HG03108 (cell line): ENCODE measurements around the gene ITGB5.

ENCODE experiments used
- ATAC-seq: cut with Tn5 transposase; IDR thresholded peaks from one replicate; pipeline ENCODE4 v1.9.1; 2021; ENCODE audit warnings: moderate library complexity; ENCODE audit not compliant: unreplicated experiment

ITGB5 gene

DNA sequence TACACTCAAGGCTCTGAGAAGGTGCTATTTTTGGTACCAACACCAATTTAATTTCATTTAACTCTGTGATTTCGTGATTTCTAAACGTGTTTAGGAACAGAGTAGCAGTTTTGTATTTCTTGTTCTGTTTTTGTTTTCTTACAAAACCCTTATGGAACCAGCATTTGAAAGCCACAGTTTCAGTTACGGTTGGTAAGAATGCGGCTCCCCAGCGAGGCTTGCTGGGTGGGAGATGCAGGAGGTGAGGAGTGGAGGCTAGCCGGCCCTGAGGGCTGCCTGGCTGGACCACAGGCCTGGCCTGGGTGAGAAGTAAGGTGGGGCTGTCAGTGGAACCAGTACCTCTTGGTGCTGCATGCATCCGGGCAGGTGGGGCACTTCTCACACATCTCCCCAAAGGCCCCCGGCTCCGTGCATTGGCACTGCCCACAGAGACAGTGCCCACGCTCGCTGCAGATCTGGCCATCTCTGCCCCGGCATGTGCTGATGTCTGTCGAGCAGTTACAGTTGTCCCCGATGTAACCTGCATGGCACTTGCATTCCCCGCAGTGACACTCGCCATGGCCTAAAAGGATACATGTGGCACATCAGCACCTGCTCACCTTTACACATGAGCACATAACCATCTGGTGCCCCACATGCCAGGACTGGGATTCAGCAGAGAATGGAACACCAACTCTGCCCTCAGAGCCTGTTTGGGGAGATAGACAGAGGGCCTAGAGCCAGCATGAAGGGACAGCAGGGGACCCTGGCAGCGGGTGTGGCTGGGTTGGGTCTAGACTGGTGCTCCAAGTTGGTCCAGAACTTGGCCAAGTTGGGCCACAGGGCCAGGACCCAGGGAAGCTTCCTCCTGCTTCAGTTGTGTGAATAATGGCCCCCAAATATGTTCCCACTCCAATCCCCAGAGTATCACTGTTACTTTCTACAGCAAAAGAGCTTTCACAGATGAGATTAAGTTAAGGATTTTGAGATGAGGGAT, 113.5 kb downstream of the ITGB5 start:
- ATAC-seq: no peak

DNA sequence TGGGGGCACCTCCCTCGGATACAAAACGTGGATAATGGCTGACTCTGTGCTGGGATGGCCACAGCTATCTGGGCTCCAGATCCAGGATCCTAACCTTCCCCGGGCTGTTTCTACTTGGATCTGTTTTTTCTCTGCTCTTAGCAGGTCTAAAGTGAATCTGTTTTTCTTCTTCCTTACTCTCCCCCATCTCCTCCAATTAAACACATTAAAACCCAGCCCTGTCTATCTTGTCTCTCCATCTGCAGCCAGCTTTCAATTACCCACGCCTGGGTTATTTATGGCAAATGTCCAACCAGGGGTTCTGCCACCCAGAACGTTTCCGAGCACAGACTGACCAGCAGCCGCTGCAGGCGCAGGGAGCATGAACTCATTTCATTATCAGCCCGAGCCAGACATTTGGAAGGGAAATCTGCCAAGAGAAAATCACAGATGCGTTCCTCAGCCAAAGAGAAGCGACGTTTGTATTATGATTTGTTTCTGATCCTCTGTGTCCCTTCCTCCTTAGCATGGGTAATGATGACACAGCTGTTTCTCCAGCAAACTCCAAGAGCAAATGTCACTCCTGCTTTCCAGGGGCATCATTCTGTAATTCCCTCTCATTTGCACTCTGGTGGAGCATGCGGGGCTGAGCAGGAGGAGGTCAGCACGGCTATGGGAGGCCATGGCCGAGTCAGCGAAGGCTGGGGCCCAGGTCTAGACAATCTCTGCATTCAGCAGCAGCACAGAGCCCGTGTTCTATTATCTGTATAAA, 114.9 kb downstream of the ITGB5 start:
- ATAC-seq: no peak

DNA sequence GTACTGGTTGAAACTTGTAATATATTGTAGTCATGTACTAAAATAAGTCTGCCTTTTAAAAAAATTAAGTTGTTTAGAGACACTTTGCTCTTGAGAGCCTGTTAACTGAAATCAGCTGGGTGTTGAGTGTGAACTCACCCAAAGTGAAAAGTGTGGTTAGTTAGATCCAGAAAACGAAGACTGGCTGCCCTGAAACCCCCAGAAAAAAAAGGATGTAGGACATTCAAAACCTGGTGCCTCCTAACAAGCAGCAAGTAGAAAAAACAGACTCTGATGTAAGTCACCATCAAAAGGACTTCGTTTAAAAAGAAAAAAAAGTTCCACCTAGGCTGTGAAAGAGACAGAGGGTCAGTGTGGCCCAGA, 116.1 kb downstream of the ITGB5 start:
- ATAC-seq: no peak

DNA sequence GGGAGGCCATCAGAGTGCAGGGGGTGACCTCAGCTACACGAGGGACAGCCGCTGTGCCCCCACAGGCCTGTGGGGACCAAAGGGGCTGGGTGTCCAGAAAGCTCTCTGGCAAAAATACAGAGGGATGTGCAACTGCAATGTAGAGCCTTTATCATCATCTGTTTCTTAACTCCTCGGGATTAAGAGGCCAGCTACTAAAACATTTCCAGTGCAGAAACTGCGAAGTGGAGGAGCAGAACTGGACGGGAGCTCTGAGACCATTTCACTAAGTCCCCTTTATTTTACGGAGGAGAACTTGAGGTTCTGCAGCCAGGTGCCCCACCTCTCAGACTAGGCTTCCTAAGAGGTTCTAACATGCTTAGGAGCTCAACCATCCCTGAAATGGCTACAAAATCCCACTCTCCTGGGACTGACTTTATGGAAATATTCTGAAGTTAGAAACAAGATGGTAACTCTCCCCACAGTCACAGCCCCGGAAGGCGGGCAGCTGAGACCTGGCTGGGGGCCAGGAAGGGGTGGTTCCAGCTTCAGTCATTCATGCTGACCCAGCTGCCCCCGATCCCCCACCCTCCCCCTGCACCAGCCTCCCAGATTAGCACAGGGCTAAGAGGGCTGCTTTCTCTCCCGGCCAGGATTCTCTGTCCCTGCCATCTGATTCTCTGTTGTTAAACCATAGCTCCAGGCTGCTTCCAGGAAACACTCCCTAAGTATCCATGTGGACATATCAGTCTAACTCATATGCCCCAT, 116.7 kb downstream of the ITGB5 start:
- ATAC-seq: no peak

DNA sequence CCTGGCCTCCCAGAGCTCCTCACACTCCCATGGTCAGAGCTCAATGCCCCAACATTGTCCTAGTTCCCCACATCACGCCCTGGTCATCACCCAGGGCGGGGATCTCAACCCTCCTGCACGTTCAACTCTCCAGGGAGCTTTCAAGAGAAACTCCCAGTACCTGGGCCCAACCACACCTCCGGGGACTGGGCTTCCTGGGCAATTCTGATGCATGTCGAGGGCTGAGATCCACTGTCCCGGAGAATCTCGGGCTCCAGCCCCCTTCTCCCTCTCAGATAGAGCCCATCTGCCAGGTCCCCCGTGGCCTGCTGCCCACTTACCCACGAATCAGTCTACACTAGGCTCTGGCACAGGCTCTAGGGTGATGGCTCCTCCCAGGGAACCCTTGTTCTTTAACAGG, 117.7 kb downstream of the ITGB5 start:
- ATAC-seq: no peak

DNA sequence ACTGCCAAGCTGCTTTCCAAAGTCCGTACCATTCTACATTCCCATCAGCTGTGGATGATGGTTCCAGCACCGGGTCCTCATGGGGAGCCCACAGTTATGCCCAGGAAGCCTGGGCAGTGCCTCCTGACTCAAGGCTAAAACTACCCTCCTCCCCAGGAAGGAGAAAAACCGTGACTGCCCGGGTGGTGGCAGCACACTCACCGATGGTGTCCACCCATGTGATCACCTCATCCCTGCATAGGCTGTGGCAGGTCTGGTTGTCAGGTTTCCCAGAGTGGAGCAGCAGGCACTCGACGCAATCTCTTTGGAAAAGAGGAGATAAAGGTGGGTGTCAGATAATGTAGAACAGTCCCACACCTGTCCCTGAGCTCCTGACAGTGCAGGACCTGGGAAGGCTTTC, 118.4 kb downstream of the ITGB5 start:
- peak; percentile 58 for ATAC-seq

DNA sequence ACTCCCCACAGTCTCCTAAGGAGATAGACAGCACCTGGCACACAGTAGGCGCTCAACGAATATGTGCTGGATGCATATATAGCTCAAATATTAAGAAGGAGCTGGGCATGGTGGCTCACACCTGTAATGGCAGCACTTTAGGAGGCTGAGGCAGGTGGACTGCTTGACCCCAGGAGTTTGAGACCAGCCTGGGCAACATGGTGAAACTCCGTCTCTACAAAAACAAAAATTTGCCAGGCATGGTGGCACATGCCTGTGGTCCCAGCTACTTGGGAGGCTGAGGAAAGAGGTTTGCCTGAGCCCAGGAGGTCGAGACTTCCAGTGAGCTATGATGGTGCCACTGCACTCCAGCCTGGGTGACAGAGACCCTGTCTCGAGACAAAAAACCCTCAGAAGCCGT, 119.5 kb downstream of the ITGB5 start:
- no peak for ATAC-seq

DNA sequence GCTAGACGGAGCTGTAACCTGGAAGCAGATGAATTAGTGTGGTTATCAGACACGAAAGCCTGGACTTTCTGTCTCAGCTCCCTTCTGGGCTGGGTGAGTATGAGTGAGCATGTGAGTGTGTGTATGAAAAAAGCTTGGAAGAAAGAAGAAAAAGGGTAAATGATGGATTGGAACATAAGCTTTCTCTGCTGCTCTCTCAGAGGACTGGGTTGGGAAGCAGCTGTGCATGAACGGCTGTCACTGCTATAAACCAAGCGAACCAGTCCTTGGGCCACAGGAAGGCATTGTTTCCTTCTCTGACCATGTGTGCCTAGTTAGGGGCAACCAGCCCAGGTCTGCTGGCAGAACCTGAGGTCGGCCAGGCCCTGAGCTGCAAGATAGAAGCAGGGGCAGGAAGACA, 119.9 kb downstream of the ITGB5 start:
- no peak for ATAC-seq

DNA sequence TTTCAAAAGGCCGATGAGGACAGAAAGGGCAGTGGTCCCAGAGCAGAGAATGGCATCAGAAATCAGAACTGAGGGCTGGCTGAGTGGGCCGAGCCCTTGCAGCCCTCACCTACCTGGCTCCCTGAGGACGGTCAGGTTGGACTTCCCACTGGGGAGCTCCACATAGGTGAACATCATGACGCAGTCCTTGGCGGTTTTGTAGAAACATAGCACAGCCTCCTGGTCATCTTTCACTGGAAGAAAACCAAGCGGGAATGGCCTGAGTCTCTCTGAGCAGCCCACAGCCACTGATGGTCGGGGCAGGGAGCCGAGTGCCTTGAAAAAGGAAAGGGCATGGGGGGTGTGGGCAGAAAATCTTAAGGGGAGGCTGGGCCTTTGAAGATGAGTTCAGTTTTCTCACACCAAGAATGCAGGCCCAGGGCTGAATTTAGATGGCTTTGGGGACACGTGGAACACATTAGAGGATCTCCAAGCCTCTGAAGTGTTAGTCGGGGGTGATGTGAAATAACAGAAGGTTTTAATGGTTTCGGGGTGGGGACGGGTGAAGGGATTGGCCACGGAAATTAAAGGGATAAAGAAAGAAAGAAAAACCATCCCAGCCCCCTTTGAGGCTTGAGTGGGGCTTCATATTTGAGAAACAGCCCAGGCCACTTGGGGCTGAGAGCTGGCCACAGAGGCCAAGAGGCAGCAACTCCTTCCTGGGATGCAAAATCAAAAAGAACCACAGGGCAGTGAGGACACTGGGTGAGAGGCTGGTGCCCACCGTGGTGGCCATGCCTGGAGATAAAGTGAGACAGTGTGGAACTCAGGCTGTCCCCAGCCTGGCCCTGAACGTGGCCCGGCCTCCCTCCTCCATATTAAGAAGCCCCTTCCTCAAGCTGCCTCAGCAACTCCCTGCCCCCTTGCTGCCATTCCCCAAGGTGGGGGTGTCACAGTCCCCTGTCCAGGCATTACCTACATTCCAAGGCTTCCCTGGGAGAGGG, 120.8 kb downstream of the ITGB5 start:
- ATAC-seq: no peak

DNA sequence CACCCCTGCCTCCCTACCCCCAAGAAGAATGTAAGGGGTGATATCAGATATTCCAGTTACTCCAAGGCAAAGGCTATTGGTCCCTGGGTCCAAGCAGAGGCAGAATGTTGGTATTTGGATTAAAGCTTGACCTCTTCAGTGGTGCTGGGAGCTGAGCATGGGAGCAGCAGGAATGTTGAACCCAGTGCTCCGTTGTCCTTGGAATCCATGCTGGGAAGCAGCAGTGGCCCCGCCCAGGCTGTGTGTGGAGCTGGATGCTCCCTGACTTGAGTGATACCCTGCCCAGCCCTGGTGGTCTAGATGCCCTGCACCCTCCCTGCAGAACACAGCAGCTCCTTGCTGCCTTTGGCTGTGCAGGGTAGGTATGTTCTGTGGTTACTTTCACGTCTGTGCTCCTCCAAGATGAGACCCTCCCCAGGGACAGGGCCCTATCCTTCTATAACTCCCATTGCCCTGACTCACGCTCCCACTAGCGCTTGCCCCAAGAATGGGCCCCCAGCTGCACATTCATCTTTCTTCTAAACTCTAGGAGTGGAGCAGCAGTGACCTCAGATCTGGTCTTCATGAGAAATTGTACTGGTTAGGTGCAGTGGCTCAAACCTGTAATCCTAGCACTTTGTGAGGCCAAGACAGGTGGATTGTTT, 121.8 kb downstream of the ITGB5 start:
- no peak for ATAC-seq

DNA sequence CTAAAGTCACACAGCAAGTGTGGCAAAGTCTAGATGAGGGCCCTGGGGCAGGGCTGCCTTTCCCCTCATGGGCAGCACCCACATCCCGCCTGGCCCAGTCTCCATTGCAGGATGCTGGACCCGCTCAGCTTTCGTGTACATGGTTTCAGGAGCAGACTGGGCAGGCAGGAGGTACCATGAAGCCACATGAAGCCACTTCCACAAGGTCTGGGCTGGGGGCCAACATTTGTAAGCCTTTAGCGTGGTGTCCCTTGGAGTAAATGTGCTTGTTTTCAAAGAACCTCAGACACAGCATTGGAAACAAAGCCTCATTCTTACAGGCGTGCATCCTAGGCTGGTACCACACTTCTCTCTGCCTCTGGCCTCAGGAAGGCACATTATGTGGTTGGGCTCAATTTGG, 122.4 kb downstream of the ITGB5 start:
- ATAC-seq: no peak

DNA sequence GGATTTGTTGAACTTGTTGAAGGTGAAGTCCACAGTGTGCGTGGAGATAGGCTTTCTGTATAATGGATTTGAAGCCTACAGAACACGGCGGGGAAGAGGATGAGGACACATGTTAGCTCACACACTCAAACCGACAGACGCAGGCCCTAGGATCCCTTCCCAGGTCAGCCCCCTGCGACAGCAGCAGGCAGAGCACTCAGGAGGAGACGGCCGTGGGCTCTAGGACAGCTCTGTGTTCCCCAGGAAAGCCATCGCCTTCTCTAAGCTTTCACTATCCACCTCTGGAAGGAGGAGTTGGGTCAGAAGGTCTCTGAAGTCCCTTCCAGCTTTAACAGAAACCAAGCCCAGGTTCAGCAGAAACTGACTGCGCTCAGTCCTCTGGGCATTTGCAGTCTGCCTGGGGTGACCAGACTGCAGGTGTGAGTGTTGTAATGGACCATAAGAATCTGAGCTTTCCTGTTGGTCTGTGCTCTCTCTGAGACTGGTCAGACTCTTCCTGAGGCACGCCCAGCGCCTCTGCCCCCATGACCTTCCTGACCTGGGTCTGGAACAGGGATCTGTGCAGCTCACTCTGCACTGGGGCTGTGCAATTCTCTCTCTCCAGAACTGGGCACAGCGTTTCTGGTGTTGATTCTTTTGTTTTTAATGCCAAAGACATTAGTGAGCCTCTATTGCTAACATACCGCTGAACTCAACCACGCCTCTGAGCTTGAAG, 123.4 kb downstream of the ITGB5 start:
- no peak for ATAC-seq

DNA sequence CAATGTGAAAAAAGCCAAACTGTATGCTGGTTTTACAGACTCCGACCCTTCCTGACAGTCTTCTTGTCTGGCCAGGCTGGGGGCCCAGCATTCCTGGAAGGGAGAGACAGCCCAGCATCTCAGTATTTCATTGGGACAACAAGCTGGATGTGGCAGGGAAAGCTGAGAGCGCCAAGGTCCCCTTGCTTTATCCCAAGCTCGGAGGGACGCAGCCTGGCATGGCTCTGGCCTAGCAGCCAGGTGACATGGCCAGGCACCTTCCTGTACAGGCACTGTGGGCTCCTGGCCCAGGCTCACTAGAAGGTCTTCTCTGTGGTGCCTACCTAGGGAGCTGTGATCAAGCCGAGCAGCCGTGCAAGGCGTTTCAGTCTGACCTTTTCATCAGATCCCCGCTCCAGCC, 124.0 kb downstream of the ITGB5 start:
- ATAC-seq: no peak

DNA sequence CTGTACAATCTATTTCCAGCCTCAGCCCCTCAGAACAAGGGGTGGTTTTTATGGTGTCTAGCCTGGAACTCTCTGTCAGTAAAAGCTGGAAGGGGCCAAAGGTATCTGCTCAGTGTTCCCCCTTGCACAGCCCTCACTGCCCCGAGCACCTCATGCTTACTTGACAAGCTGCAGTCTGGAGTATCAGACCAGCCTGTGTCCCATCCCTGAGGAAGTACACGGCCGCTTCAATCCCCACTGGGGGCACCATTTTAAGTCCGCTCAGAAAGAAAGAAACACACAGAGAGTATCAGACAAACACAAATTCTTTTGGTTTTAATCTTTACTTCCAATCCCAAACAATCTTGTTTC, 124.5 kb downstream of the ITGB5 start:
- no peak for ATAC-seq

DNA sequence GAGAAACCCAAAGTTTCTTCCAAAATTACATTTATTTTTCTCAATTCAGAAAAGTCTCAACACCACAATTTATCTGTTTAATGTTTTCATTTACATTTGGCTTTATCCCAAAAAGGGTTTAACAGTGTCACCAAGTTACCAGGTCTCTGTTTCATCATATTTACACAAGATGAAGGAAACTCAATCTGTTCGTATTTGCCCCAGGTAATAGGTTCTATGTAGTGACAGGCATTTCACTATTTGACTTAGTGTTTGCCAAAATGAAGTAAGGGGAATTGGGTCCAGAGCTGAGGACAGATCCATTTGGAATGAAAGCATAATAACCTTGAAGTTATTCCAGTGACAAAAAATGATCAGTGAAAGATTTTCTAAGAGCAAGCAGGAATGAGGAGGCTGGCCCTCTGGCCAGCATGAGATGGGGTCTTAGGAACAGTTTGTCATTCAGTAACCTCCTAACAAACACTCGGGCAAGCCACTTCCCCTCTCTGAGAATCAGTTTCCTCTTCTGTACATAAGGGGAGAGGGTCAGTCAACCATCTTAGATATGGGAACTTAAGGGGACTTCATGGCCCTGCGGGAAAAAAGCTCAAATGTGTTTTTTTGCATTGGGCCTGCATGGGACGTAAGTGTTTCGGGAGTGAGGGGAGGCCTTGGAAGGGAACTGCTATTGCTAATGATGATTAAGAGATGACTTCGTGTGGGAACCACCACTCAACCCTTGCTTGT, 125.1 kb downstream of the ITGB5 start:
- ATAC-seq: no peak

DNA sequence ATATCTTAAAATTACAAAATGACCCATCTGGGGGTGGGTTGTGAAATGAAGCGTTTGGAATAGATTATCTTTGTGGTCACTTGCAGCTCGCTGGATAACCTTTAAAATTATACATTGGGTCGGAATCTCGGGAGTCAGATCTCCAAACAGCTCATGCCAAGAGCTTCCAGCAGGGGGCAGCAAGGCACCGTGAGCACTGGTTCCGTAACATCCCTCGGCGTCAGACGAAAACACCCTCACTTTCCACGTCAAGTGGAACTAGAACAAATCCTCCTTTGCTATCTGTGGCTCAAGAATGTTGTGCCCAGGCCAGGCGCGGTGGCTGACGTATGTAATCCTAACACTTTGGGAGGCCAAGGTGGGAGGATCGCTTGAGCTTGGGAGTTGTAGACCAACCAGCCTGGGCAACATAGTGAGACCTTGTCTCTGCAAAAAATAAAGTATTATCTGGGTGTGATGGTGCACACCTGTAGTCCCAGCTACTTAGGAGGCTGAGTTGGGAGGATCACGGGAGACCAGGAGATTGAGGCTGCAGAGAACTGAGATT, 125.8 kb downstream of the ITGB5 start:
- ATAC-seq: no peak

DNA sequence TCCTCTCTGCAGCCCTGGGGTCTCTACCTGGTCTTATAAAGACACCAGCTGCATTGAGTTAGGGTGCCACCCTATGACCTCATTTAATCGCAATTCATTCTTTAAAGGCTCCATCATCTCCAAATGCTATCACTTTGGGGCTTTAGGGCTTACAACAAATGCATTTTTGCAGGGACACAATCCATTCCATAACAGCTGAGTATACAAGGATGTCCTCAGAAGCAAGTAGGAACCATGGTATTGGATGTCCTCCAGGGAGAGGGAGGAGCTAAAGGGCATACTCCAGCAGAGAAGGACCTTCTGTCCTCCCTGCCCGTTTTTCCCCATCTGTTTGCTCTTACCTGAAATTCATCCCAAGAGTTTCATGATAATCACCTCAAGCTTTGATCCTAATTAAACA, 126.6 kb downstream of the ITGB5 start:
- ATAC-seq: no peak

DNA sequence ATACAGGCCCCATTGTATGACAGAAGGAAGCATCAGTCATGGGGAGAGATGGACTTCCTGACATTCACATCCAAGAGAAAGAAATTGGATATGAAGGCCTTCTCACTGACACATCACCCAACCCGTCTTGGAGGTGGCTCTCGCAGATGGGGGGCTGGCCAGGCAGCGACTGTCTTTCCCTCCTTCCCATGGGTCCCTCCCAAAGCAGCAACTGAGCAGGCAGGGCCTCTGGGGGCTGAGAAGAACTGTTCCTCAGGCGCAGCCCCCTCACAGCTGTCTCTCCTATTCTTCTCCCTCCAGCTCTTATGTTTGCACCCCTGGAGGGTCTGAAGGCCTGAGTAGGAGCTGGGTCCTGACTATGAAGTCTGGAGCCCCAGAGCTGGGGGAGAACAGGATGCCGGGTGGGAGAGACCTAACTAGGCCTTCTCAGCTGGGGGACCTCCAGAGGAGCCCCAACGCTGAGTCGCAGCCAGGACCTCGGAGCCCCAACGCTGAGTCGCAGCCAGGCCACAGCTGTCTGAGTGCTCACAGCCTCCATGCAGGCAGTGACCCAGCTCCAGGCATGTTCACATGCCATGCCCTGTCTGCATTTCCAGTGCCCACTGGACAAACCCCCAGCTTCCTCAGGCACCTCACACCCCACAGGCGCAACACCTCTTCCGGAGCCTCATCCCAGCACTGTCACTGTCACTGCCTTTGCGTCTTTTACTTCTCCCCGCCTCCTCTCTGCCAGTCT, 127.3 kb downstream of the ITGB5 start:
- ATAC-seq: no peak
